GM12878 (cell line): ENCODE data around the gene NRXN3.

Experiments
- EP300 ChIP-seq, 2 experiments: fragments of 150-350 bp in 1 of 2; IDR thresholded peaks; 2 replicates each; pipeline ENCODE4 v1.6.1; 2011 to 2012; ENCODE audit warnings: low read depth in 2 of 2, low read length in 2 of 2, borderline replicate concordance in 1 of 2, improper control_type of control experiment in 1 of 2, inconsistent platforms in 1 of 2; ENCODE audit not compliant: control insufficient read depth in 1 of 2
- POLR2AphosphoS5 ChIP-seq: IDR thresholded peaks from 2 replicates; pipeline ENCODE4 v1.6.1; 2011; ENCODE audit warnings: mild to moderate bottlenecking, low read length, inconsistent platforms
- RAD21 ChIP-seq: IDR thresholded peaks from 2 replicates; pipeline ENCODE4 v1.6.1; 2011; ENCODE audit warnings: mild to moderate bottlenecking, low read depth, low read length, moderate library complexity; ENCODE audit not compliant: insufficient read depth
- SUPT20H ChIP-seq: IDR thresholded peaks from 2 replicates; pipeline ENCODE4 v1.6.1; 2011; ENCODE audit warnings: low read depth, mild to moderate bottlenecking, low read length, moderate library complexity, borderline replicate concordance; ENCODE audit not compliant: control insufficient read depth
- YY1 ChIP-seq: IDR thresholded peaks from 2 replicates; pipeline ENCODE4 v1.6.1; 2011; ENCODE audit warnings: low read depth, mild to moderate bottlenecking, low read length
- TF ChIP-seq, protein P1 (sequence below): IDR thresholded peaks from 2 replicates; pipeline ENCODE4 v1.6.1; 2012; ENCODE audit warnings: low read depth, low read length, improper control_type of control experiment
- TF ChIP-seq, protein P2 (sequence below): IDR thresholded peaks from 2 replicates; pipeline ENCODE4 v1.6.1; 2012; ENCODE audit warnings: improper control_type of control experiment, low read depth, low read length; ENCODE audit not compliant: insufficient replicate concordance

DNA sequence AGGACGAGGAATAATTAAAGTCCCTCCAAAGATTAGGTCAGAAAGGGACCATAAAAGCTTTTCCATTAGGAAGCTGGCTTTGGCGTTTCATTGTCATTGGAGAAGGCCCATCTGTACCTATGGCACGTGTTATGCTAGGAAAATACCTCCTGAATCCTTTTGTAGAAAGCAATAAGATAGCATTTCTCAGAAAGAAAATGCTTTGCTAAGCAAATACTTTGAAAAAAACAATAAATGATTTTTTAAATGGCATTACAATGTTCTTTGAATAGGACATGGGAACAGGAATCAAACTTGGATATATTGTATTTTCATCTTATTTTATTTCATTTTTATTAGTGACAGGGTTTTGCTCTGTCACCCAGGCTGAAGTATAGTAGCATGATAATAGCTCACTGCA, 967.7 kb downstream of the NRXN3 start:
- TF ChIP-seq POLR2AphosphoS5, result no peak
- no peak for TF ChIP-seq YY1
- no peak for TF ChIP-seq EP300 (IDR thresholded peaks at IDR 0.05; ENCODE audit: borderline replicate concordance in 1 of 2, control insufficient read depth in 1 of 2, low read depth in 2 of 2, low read length in 2 of 2)
- TF ChIP-seq, protein P1, sequence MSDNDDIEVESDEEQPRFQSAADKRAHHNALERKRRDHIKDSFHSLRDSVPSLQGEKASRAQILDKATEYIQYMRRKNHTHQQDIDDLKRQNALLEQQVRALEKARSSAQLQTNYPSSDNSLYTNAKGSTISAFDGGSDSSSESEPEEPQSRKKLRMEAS, result no peak
- no peak for TF ChIP-seq RAD21
- no peak for TF ChIP-seq SUPT20H
- TF ChIP-seq, protein P2, sequence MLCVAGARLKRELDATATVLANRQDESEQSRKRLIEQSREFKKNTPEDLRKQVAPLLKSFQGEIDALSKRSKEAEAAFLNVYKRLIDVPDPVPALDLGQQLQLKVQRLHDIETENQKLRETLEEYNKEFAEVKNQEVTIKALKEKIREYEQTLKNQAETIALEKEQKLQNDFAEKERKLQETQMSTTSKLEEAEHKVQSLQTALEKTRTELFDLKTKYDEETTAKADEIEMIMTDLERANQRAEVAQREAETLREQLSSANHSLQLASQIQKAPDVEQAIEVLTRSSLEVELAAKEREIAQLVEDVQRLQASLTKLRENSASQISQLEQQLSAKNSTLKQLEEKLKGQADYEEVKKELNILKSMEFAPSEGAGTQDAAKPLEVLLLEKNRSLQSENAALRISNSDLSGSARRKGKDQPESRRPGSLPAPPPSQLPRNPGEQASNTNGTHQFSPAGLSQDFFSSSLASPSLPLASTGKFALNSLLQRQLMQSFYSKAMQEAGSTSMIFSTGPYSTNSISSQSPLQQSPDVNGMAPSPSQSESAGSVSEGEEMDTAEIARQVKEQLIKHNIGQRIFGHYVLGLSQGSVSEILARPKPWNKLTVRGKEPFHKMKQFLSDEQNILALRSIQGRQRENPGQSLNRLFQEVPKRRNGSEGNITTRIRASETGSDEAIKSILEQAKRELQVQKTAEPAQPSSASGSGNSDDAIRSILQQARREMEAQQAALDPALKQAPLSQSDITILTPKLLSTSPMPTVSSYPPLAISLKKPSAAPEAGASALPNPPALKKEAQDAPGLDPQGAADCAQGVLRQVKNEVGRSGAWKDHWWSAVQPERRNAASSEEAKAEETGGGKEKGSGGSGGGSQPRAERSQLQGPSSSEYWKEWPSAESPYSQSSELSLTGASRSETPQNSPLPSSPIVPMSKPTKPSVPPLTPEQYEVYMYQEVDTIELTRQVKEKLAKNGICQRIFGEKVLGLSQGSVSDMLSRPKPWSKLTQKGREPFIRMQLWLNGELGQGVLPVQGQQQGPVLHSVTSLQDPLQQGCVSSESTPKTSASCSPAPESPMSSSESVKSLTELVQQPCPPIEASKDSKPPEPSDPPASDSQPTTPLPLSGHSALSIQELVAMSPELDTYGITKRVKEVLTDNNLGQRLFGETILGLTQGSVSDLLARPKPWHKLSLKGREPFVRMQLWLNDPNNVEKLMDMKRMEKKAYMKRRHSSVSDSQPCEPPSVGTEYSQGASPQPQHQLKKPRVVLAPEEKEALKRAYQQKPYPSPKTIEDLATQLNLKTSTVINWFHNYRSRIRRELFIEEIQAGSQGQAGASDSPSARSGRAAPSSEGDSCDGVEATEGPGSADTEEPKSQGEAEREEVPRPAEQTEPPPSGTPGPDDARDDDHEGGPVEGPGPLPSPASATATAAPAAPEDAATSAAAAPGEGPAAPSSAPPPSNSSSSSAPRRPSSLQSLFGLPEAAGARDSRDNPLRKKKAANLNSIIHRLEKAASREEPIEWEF, result no peak
